ENCODE results near the gene TMEM87B. TPM values are rescaled to one million over a fixed set of nuclear protein-coding genes. Genes with fewer than 3 reads are reported as not detected.

The TMEM87B gene
- total RNA-seq, 1 experiment from 2014 or later: 16.3 TPM

DNA sequence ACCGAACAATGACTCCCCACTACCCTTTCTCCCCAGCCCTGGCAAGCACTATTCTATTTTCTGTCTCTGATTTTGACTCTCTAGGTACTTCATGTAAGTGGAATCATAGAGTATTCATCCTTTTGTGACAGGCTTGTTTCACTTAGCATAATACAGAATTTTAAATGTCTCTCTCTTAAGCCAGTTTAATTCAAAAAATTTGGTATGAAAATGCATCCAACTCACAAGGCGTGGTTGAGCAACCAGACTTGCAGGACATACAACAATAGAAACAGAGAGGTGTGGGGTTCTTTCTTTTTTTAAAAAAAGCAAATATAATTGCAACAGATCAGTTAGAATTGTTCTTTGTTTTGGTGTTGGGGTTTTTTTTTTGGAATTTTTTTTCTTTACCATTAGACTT is 47.6 kb upstream of the TMEM87B start:
- H3K27me3 Mint-ChIP-seq (ENCODE audit: insufficient read depth, unreplicated experiment): no peaks in the 10 kb centered on the region
- H3K4me3 ChIP-seq (ENCODE audit: low read depth, low read length): no peak overlapping the region
- intact Hi-C loops (cut with micrococcal nuclease; ENCODE audit: unreplicated experiment): no loop called here
- H3K4me1 Mint-ChIP-seq (ENCODE audit: low read depth, unreplicated experiment): no peaks in the 10 kb centered on the region
- no peaks in the 10 kb centered on the region for H3K9me3 ChIP-seq
- DNase-seq: no peak
- CTCF ChIA-PET: no interaction called here
- H3K36me3 ChIP-seq (ENCODE audit: control insufficient read depth, insufficient read depth, low read length): no peaks in the 10 kb centered on the region; the same call in 1 of the 2 replicates
- POLR2A ChIA-PET: no interaction called here
- peaks cover 61% of the 10 kb centered on the region for H3K36me3 Mint-ChIP-seq (ENCODE audit: insufficient read depth, unreplicated experiment)
- no peaks in the 10 kb centered on the region for H3K27me3 ChIP-seq (replicated peaks; ENCODE audit: control insufficient read depth, insufficient read depth, low read length)
- no peaks in the 10 kb centered on the region for H3K4me1 ChIP-seq
- H3K9me3 Mint-ChIP-seq (ENCODE audit: unreplicated experiment): no peaks in the 10 kb centered on the region
- H3K4me3 Mint-ChIP-seq (ENCODE audit: unreplicated experiment): no peak overlapping the region
- no TSS peak for BruUV-seq (replicated peaks)
- H3K27ac Mint-ChIP-seq (ENCODE audit: unreplicated experiment): no peak overlapping the region
- TF ChIP-seq, protein P1, sequence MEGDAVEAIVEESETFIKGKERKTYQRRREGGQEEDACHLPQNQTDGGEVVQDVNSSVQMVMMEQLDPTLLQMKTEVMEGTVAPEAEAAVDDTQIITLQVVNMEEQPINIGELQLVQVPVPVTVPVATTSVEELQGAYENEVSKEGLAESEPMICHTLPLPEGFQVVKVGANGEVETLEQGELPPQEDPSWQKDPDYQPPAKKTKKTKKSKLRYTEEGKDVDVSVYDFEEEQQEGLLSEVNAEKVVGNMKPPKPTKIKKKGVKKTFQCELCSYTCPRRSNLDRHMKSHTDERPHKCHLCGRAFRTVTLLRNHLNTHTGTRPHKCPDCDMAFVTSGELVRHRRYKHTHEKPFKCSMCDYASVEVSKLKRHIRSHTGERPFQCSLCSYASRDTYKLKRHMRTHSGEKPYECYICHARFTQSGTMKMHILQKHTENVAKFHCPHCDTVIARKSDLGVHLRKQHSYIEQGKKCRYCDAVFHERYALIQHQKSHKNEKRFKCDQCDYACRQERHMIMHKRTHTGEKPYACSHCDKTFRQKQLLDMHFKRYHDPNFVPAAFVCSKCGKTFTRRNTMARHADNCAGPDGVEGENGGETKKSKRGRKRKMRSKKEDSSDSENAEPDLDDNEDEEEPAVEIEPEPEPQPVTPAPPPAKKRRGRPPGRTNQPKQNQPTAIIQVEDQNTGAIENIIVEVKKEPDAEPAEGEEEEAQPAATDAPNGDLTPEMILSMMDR (IDR thresholded peaks at IDR 0.05; ENCODE audit: insufficient read depth in 1 of 2, low read depth in 1 of 2, low read length in 1 of 2, severe bottlenecking in 1 of 2, unreplicated experiment in 1 of 2): no peak

DNA sequence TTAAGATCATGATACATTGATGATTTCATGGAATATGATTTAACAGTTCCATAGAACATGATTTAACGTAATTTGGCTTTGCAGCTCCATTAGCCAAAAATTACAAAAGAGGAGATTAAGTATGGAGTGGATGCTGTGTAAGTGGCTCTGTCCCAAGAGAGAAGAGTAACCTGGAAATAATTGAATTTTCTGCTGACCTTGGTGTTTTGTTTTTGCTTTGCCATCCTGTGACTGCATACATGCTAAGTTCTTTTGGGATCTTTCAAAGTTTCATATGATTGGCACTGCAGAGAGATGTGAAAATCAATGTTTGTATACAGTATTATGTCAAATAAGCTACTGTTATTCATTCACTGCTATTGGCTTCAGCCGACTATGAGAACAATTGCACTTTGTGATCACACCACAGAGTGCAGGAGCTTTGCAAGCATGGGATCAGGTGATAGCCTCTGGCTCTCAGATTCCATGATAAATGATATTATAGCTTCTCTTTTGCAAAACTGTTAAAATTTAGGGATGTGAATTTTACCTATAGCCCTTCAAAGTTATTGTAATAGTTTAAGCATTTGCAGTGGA is 46.1 kb upstream of the TMEM87B start:
- Histone ChIP-seq H3K9me3 (no peaks in the 10 kb centered on the region), H3K4me1 (no peaks in the 10 kb centered on the region), H3K4me3 (ENCODE audit: low read depth, low read length) (no peak overlapping the region), H3K27me3 (replicated peaks; ENCODE audit: control insufficient read depth, insufficient read depth, low read length) (no peaks in the 10 kb centered on the region), H3K36me3 (ENCODE audit: control insufficient read depth, insufficient read depth, low read length) (no peaks in the 10 kb centered on the region; the same call in 1 of the 2 replicates)
- DNase-seq: no peak
- no peaks in the 10 kb centered on the region for H3K9me3 Mint-ChIP-seq (ENCODE audit: unreplicated experiment)
- no peak overlapping the region for H3K27ac Mint-ChIP-seq (ENCODE audit: unreplicated experiment)
- ChIA-PET CTCF (interaction anchor here (0.6 kb wide), 1 partner anchor 110 kb away, joined by 6 read pairs; the partner anchor contains the start of gene MERTK), POLR2A (no interaction called here)
- H3K4me1 Mint-ChIP-seq (ENCODE audit: low read depth, unreplicated experiment): no peaks in the 10 kb centered on the region
- no peaks in the 10 kb centered on the region for H3K27me3 Mint-ChIP-seq (ENCODE audit: insufficient read depth, unreplicated experiment)
- TF ChIP-seq, protein P1 (IDR thresholded peaks at IDR 0.05; ENCODE audit: insufficient read depth in 1 of 2, low read depth in 1 of 2, low read length in 1 of 2, severe bottlenecking in 1 of 2, unreplicated experiment in 1 of 2): no peak
- no TSS peak for BruUV-seq (replicated peaks)
- H3K4me3 Mint-ChIP-seq (ENCODE audit: unreplicated experiment): no peak overlapping the region
- intact Hi-C loops (cut with micrococcal nuclease; ENCODE audit: unreplicated experiment): no loop called here
- H3K36me3 Mint-ChIP-seq (ENCODE audit: insufficient read depth, unreplicated experiment): peaks cover 65% of the 10 kb centered on the region

DNA sequence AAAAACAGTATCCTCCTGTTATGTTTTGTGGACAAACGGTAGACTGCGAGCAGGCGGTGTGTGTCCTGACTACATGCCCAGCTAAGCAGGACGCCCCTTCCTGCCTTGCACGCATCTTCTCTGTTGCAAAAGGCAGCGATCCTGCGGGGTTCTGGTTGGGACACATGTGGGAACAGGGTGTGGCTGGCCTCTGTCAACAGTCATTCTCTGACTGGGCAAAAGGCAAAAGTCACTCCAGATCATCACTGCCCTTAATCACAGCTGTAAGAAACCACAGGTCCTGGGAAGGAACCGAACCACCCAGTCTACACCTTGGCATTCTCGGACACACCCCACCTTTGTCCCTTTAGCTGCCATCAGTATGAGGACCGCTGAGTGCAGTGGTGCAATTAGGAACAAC is 44.3 kb upstream of the TMEM87B start:
- CTCF ChIA-PET: no interaction called here
- Mint-ChIP-seq H3K9me3 (ENCODE audit: unreplicated experiment) (no peaks in the 10 kb centered on the region), H3K4me1 (ENCODE audit: low read depth, unreplicated experiment) (no peaks in the 10 kb centered on the region), H3K27me3 (ENCODE audit: insufficient read depth, unreplicated experiment) (no peaks in the 10 kb centered on the region), H3K4me3 (ENCODE audit: unreplicated experiment) (no peak overlapping the region), H3K36me3 (ENCODE audit: insufficient read depth, unreplicated experiment) (peaks cover 73% of the 10 kb centered on the region), H3K27ac (ENCODE audit: unreplicated experiment) (no peak overlapping the region)
- POLR2A ChIA-PET: no interaction called here
- no peaks in the 10 kb centered on the region for H3K27me3 ChIP-seq (replicated peaks; ENCODE audit: control insufficient read depth, insufficient read depth, low read length)
- no peaks in the 10 kb centered on the region for H3K9me3 ChIP-seq
- BruUV-seq (replicated peaks): no TSS peak
- no peak for DNase-seq
- TF ChIP-seq, protein P1 (IDR thresholded peaks at IDR 0.05; ENCODE audit: insufficient read depth in 1 of 2, low read depth in 1 of 2, low read length in 1 of 2, severe bottlenecking in 1 of 2, unreplicated experiment in 1 of 2): no peak
- H3K36me3 ChIP-seq (ENCODE audit: control insufficient read depth, insufficient read depth, low read length): no peaks in the 10 kb centered on the region; the same call in 1 of the 2 replicates
- no peaks in the 10 kb centered on the region for H3K4me1 ChIP-seq
- intact Hi-C loops (cut with micrococcal nuclease; ENCODE audit: unreplicated experiment): no loop called here
- H3K4me3 ChIP-seq (ENCODE audit: low read depth, low read length): no peak overlapping the region
